WTC11 (cell line): ENCODE data around the gene CXCR3.

Experiments
- CREB1 ChIP-seq: sonication (generic); formaldehyde crosslinking; IDR thresholded peaks from 2 replicates; pipeline ENCODE4 v1.8.0; 2023; ENCODE audit warnings: mild to moderate bottlenecking, missing genetic modification reagents
- CTCF ChIP-seq: fragments of 200-600 bp; IDR thresholded peaks from 2 replicates; pipeline ENCODE4 v1.8.0; 2022; ENCODE audit warnings: antibody characterized with exemption
- E2F4 ChIP-seq: sonication (generic); formaldehyde crosslinking; IDR thresholded peaks from 2 replicates; pipeline ENCODE4 v1.8.1; 2022; ENCODE audit warnings: low read depth, mild to moderate bottlenecking, moderate library complexity, missing genetic modification reagents, borderline replicate concordance
- ESRRA ChIP-seq: sonication (generic); formaldehyde crosslinking; IDR thresholded peaks from 2 replicates; pipeline ENCODE4 v1.8.1; 2022; ENCODE audit warnings: mild to moderate bottlenecking, missing genetic modification reagents, borderline replicate concordance
- ETV6 ChIP-seq: sonication (generic); formaldehyde crosslinking; IDR thresholded peaks from 2 replicates; pipeline ENCODE4 v1.8.1; 2022; ENCODE audit warnings: mild to moderate bottlenecking, missing genetic modification reagents
- IRF2 ChIP-seq: sonication (generic); formaldehyde crosslinking; IDR thresholded peaks from 2 replicates; pipeline ENCODE4 v1.8.0; 2022; ENCODE audit warnings: low read depth, missing genetic modification reagents, borderline replicate concordance
- JUN ChIP-seq: sonication (generic); formaldehyde crosslinking; IDR thresholded peaks from 2 replicates; pipeline ENCODE4 v1.8.0; 2023; ENCODE audit warnings: mild to moderate bottlenecking, missing genetic modification reagents
- MYBL2 ChIP-seq: sonication (generic); formaldehyde crosslinking; IDR thresholded peaks from 2 replicates; pipeline ENCODE4 v1.8.1; 2023; ENCODE audit warnings: mild to moderate bottlenecking, moderate library complexity, missing genetic modification reagents
- RORB ChIP-seq: fragments of 250-450 bp; sonication (Bioruptor Pico); IDR thresholded peaks from 2 replicates; pipeline ENCODE4 v1.9.0; 2021; ENCODE audit warnings: mild to moderate bottlenecking
- SP1 ChIP-seq: sonication (generic); formaldehyde crosslinking; conservative IDR thresholded peaks from 2 replicates; pipeline ENCODE4 v1.8.1; 2022; ENCODE audit warnings: missing genetic modification reagents
- TCF7 ChIP-seq: sonication (generic); formaldehyde crosslinking; IDR thresholded peaks from 2 replicates; pipeline ENCODE4 v1.8.0; 2022; ENCODE audit warnings: mild to moderate bottlenecking, low read depth, missing genetic modification reagents, moderate library complexity
- ZNF263 ChIP-seq: sonication (generic); formaldehyde crosslinking; IDR thresholded peaks from 2 replicates; pipeline ENCODE4 v1.8.1; 2022; ENCODE audit warnings: low read depth, mild to moderate bottlenecking, moderate library complexity, missing genetic modification reagents
- TF ChIP-seq, protein P1 (sequence below): sonication (generic); formaldehyde crosslinking; IDR thresholded peaks from 2 replicates; pipeline ENCODE4 v1.8.0; 2023; ENCODE audit warnings: missing genetic modification reagents, mild to moderate bottlenecking, borderline replicate concordance
- TF ChIP-seq, protein P2 (sequence below): sonication (generic); formaldehyde crosslinking; IDR thresholded peaks from 2 replicates; pipeline ENCODE4 v1.8.1; 2023; ENCODE audit warnings: mild to moderate bottlenecking, missing genetic modification reagents, moderate library complexity

DNA sequence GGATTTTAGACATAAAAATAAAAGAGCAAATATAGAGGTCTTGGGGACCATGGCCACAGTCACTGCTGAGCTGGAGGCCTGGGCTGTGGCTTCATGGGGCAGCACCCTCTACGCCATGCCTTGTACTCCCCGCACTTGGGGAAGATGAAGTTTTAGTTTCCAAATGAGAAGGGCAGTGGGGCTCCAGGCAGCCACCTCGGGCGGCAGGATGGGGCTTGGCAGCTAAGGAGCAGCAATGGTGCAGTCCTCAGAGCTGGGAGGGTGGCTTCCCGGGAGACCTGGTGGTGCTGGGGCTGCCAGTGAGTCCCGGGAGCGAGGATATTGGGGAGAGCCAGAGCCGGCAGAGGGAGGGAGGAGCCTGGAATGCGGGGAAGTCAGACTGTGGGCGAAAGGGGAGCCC is 2.4 kb downstream of the CXCR3 start:
- TF ChIP-seq CTCF (no peak), IRF2 (CRISPR knock-in tag) (no peak), TCF7 (CRISPR knock-in tag) (no peak), JUN (CRISPR knock-in tag) (no peak), SP1 (CRISPR knock-in tag) (no peak), ETV6 (no peak), MYBL2 (CRISPR knock-in tag) (no peak), ZNF263 (CRISPR knock-in tag) (no peak), E2F4 (CRISPR knock-in tag) (no peak), ESRRA (CRISPR knock-in tag) (no peak), CREB1 (no peak), RORB (no peak)
- TF ChIP-seq, protein P1, sequence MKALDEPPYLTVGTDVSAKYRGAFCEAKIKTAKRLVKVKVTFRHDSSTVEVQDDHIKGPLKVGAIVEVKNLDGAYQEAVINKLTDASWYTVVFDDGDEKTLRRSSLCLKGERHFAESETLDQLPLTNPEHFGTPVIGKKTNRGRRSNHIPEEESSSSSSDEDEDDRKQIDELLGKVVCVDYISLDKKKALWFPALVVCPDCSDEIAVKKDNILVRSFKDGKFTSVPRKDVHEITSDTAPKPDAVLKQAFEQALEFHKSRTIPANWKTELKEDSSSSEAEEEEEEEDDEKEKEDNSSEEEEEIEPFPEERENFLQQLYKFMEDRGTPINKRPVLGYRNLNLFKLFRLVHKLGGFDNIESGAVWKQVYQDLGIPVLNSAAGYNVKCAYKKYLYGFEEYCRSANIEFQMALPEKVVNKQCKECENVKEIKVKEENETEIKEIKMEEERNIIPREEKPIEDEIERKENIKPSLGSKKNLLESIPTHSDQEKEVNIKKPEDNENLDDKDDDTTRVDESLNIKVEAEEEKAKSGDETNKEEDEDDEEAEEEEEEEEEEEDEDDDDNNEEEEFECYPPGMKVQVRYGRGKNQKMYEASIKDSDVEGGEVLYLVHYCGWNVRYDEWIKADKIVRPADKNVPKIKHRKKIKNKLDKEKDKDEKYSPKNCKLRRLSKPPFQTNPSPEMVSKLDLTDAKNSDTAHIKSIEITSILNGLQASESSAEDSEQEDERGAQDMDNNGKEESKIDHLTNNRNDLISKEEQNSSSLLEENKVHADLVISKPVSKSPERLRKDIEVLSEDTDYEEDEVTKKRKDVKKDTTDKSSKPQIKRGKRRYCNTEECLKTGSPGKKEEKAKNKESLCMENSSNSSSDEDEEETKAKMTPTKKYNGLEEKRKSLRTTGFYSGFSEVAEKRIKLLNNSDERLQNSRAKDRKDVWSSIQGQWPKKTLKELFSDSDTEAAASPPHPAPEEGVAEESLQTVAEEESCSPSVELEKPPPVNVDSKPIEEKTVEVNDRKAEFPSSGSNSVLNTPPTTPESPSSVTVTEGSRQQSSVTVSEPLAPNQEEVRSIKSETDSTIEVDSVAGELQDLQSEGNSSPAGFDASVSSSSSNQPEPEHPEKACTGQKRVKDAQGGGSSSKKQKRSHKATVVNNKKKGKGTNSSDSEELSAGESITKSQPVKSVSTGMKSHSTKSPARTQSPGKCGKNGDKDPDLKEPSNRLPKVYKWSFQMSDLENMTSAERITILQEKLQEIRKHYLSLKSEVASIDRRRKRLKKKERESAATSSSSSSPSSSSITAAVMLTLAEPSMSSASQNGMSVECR (CRISPR knock-in tag): no peak
- TF ChIP-seq, protein P2, sequence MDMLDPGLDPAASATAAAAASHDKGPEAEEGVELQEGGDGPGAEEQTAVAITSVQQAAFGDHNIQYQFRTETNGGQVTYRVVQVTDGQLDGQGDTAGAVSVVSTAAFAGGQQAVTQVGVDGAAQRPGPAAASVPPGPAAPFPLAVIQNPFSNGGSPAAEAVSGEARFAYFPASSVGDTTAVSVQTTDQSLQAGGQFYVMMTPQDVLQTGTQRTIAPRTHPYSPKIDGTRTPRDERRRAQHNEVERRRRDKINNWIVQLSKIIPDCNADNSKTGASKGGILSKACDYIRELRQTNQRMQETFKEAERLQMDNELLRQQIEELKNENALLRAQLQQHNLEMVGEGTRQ (CRISPR knock-in tag): no peak
